Mucosa of gallbladder (tissue), 1 donor: ENCODE measurements around the gene KRTAP5-4. TPM values are rescaled to one million over a fixed set of nuclear protein-coding genes. Genes with fewer than 3 reads are reported as not detected.

Source experiments
- DNase-seq: peaks from one replicate; pipeline ENCODE4 v3.0.0-alpha.2; 2020; ENCODE audit warnings: low spot score
- total RNA-seq: library from RNA; stranded (reverse); gene quantifications from one replicate; pipeline ENCODE4 v1.2.1, GENCODE V29; 2021
- donor health status: DM: no; HTN: no; CAD: no.

Gene KRTAP5-4
- total RNA-seq, 1 donor from 2014 or later: not detected

- peak; percentile 94 for DNase-seq
These were observed 49.5 kb downstream of the KRTAP5-4 start, which contains the start of gene DUSP8 for GRCh38 chr11:1572197-1573076. Gene DUSP8 (minus strand): TSS chr11:1572271. CDS start chr11:1565826, 6,445 bp downstream.

GRCh38 chr11:1571760-1572196, 50.2 kb downstream of the KRTAP5-4 start:
- no peak for DNase-seq

Other genes with a start within 250 kb of the KRTAP5-4 start
- gene BRSK2, start 232.2 kb downstream of the KRTAP5-4 start, total RNA-seq: 3.3 TPM
- gene MOB2, start 135.4 kb downstream of the KRTAP5-4 start, total RNA-seq: 73.4 TPM
- 35.6 TPM for gene DUSP8, start 49.9 kb downstream of the KRTAP5-4 start, total RNA-seq
- not detected for gene KRTAP5-1, start 36.9 kb downstream of the KRTAP5-4 start, total RNA-seq
- gene KRTAP5-2, start 23.8 kb downstream of the KRTAP5-4 start, total RNA-seq: 0.26 TPM
- gene KRTAP5-3, start 13.7 kb downstream of the KRTAP5-4 start, total RNA-seq: not detected
- 1.6 TPM for gene KRTAP5-5, start 7.6 kb upstream of the KRTAP5-4 start, total RNA-seq
- gene KRTAP5-6, start 75.1 kb upstream of the KRTAP5-4 start, total RNA-seq: not detected
- gene IFITM10, start 128.5 kb upstream of the KRTAP5-4 start, total RNA-seq: 13.9 TPM
- 2,163 TPM for gene CTSD, start 141.8 kb upstream of the KRTAP5-4 start, total RNA-seq
- 218 TPM for gene SYT8, start 212.9 kb upstream of the KRTAP5-4 start, total RNA-seq
- 73.7 TPM for gene TNNI2, start 216.8 kb upstream of the KRTAP5-4 start, total RNA-seq
- gene LSP1, start 230.9 kb upstream of the KRTAP5-4 start, total RNA-seq: 43.1 TPM